ENCODE results near the gene CLEC5A.

- no peak for TF ChIP-seq POLR2AphosphoS5 (IDR thresholded peaks at IDR 0.05)
- TF ChIP-seq CTCF (IDR thresholded peaks at IDR 0.05) = no peak
Observed at GRCh38 chr7:141930211-141930610, 16.6 kb downstream of the CLEC5A start.
